GM19351 (cell line): ENCODE data around the gene CXCL16.

Source experiments
- ATAC-seq: cut with Tn5 transposase; IDR thresholded peaks from one replicate; pipeline ENCODE4 v1.9.1; 2021; ENCODE audit warnings: mild to moderate bottlenecking, moderate library complexity; ENCODE audit not compliant: unreplicated experiment

Gene CXCL16

DNA sequence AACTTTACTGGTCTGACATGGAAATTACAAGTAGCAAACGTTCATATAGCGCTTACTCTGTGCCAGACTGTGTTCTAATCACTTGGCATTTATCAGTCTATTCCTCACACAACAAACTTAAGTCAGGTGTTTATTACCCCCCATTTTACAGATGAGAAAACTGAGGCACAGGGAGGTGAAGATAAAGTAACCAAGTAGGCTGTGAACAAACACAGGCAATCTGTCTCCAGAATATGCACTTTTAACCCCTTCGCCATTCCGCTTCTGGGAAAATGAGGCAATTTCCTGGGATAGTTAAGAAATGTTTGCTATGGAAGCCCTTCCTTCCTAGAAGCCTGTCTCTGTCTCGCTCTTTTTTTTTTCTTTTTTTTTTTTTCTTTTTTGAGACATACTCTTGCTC lies 12.2 kb upstream of the CXCL16 start:
- ATAC-seq = no peak

DNA sequence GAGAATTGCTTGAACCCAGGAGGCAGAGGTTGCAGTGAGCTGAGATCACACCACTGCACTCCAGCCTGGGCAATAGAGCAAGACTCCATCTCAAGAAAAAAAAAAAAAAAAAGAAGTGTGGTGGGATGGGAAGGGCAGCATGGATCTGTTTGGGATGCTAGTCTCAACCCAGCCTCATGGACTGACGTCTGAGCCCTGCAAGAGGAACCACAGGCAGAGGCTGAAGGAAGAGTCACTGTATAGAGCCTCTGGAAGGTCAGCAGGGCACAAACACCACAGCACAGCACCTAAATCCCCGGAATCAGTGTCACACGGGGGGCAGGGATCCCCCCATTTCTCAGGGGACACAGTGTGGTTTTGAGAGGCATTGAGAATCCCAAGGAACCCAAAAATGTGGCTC lies 10.9 kb upstream of the CXCL16 start:
- no peak for ATAC-seq

DNA sequence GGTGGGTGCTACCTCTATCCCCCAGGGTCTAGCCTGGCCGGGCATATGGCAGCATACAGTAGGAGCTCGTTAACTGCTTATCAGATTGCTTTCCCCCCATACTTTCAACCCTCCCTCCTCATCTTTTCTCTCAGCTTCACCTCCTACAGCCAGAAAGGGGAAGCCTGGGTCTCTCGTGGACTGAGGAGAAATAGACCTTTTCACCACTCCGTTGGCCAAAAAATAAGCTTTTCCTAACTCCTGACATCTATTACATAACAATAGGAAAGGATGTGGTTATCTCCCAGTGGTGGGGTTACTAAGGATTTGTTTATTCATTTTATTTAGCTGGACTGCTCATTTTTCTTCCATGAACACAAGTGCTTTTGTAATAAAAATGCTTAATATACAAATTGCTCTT lies 9.0 kb upstream of the CXCL16 start:
- ATAC-seq = no peak

DNA sequence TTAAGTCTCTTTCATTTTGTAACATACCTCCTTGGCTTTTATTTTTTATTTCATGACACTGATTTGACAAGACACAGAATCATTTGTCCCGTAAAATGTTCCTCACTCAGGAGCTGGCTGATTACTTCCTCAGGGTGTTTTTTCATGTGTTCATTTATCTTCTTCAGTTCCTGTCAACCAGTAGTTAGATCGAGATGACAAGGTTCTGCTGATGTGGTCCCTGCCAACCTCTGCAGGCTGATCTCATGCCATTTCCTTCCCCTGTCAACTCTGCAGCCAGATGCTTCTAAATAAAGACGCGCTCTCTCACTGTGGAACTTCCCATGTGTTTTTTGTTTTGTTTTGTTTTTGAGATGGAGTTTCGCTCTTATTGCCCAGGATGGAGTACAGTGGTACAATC lies 8.1 kb upstream of the CXCL16 start:
- ATAC-seq = no peak

- no peak for ATAC-seq
These were observed 5.6 kb upstream of the CXCL16 start for GRCh38 chr17:4744999-4745969.

DNA sequence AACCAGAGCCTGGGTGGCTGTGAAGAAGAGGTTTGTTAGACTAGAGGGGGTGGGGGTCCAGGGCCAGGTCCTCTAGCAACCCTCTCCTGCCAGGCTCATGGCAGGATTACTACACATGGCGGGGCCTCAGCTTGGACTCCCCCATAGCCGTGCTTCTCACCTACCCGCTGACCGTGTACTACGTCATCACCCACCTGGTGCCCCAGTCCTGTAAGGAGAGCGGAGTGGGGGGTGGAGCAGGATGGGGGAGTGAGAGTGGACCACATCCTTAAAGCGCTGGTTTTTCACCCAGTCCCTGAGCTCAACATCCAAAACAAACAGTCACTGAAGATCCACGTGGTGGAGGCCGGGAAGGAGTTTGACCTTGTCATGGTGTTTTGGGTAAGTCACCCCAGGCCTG lies 4.2 kb upstream of the CXCL16 start:
- ATAC-seq = no peak

- ATAC-seq = no peak
These were observed 3.5 kb upstream of the CXCL16 start for GRCh38 chr17:4743216-4743615.

DNA sequence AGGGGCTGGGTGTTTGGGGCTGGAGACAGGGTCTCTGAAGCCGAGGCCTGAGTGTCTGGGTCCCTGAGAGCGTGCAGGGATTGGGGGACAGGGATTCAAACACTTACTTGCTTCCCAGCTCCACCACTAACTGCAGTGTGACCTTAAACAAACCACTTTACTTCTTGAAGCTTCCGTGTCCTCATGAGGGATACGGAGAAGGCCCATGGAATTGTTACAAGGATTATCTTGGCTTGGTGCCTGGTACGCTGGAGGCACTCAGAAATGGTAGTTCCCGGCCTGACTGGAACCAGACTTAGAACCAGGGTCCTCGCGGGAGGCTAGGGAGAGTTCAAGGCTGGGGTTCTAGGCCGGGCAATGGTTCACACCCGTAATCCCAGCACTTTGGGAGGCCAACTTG lies 2.9 kb upstream of the CXCL16 start:
- no peak for ATAC-seq

- ATAC-seq = no peak
These were observed 2.4 kb upstream of the CXCL16 start for GRCh38 chr17:4742133-4742532.

GRCh38 chr17:4741544-4741943 lies 1.8 kb upstream of the CXCL16 start:
- ATAC-seq = no peak

DNA sequence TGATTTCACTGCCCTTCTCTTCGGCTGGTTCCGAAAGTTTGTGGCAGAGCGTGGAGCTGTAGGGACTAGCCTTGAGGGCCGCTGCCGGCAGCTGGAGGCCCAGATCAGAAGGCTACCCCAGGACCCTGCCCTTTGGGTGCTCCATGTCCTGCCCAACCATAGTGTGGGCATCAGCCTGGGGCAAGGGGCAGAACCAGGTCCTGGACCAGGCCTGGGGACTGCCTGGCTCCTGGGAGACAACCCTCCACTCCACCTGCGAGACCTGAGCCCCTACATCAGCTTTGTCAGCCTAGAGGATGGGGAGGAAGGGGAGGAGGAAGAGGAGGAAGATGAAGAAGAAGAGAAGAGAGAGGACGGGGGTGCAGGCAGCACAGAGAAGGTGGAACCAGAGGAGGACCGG lies 856 bp upstream of the CXCL16 start:
- no peak for ATAC-seq

DNA sequence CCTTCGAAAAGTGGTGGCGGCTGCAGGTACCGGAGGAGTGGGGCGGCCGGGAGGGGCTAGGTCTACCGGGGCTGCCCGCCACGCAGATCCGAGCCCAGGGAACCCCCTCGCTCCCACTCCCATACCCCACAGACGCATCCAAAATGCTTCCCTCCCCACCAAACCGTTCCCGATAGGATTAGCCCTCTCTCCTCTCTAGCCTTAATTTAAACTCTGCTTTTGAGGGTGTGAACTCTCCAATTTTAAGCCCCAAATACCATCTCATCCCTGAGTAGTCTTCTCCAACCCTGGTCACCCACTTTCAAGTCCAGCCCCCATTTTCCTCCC lies 260 bp upstream of the CXCL16 start:
- no peak for ATAC-seq

GRCh38 chr17:4738136-4739121 lies 1.3 kb downstream of the CXCL16 start:
- ATAC-seq = no peak

DNA sequence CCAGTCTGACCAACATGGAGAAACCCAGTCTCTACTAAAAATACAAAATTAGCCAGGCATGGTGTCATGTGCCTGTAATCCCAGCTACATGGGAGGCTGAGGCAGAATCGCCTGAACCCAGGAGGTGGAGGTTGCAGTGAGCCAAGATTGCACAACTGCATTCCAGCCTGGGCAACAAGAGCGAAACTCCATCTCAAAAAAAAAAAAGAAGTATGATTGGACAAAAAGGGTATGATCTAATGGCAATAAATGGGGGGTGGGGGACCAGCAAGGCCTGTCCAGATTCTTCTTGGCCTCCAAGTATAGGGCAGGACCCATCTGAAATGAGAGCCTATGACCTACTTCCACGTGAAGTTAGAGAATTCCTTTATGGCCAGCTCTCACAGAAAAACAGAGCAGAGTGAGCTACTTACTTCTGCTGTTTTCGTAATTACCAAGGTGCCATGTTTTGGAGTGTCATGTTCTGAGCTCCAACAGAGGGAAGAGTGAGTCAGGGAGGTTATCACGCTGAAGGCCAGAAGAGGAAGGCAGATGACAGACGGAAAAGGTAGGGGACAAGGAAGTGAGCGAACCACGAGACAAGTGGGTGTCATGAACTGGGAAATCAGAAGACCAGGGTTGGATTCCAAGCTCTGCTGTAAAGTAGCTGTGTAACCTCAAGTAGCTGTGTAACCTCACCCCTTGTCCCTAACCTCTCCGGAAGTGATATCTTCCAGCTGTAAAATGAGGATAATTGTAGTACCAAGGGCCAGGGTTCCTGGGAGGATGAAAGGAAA lies 3.7 kb downstream of the CXCL16 start:
- no peak for ATAC-seq

- ATAC-seq = no peak
These were observed 4.8 kb downstream of the CXCL16 start for GRCh38 chr17:4734857-4735475.

DNA sequence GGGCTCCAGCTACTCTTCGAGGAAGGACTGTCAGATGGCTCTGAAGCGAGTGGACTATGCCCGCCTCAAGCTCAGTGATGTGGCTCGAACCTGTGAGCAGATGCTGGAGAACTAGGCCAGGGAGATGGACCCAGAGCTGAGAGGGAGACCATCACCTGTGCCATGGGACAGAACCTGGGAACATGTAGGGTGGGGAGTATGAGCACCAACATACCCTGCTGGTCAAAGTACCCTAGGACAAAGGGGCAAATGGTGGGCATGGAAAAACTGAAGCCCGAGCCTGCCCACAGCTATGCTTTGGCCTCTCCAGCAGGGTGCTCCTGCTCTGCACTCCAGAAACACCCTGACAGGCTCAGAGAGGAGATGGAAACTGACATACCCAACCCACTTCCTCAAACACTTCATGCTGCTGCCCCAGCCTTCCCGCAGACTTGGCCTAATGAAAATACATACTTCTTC lies 6.6 kb downstream of the CXCL16 start:
- ATAC-seq = no peak

- no peak for ATAC-seq
These were observed 11.6 kb downstream of the CXCL16 start for GRCh38 chr17:4728124-4728523.

DNA sequence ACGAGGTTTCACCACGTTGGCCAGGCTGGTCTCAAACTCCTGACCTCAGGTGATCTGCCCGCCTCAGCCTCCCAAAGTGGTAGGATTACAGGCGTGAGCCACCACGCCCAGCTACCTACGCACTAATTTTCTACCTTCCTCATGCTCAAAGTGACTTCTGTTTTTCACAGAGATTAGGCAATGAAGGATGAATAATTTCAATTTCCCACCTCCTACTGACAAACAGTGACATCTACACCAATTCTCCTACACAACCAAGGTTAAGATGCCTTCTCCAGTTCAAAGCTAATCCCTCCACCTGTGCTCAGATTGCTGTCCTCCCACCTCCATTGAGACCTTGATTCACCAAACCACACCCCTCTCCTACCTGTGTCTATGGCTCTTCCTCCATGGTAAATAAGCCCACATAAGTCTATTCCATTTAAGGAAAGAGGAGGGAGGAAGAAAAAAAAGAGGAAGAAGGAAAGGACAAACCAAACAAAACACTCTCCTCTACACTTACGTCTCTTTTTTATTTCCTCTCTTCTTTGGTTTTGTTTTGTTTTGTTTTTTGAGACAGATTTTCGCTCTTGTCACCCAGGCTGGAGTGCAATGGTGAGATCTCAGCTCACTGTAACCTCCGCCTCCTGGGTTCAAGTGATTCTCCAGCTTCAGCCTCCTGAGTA lies 13.9 kb downstream of the CXCL16 start:
- no peak for ATAC-seq

DNA sequence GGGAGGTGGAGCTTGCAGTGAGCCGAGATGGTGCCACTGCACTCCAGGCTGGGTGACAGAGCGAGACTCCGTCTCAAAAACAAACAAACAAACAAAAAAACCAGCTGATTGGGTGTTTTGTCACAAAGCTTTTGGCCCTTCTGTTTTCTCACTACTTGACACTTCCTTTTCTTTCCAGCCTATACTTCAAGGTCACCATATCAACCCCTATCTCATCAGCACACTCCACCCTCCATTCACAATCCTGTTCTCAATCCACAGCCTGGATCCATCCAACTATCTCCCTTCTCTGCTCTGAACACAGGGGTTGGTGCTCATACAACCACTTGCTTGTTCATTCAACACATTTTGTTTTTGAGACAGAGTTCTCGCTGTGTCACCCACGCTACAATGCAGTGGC lies 15.1 kb downstream of the CXCL16 start:
- ATAC-seq = no peak

- ATAC-seq = no peak
These were observed 17.0 kb downstream of the CXCL16 start for GRCh38 chr17:4722678-4723240.
